Adrenal gland (tissue), 5 donors: ENCODE measurements around the gene TTI1.

Source experiments
- POLR2A ChIP-seq, 2 donors: fragments of 450-650 bp; IDR thresholded peaks; one replicate each; pipeline ENCODE4 v1.6.1; 2017; ENCODE audit warnings: antibody characterized with exemption in 2 of 2, mild to moderate bottlenecking in 2 of 2, moderate library complexity in 1 of 2
- TF ChIP-seq, protein P1 (sequence below), 6 experiments: fragments of 450-650 bp in 4 of 6; fragments of 200-600 bp in 2 of 6; sonication (generic) in 1 of 6; IDR thresholded peaks; 1 replicate in 5 of 6; 2 replicates in 1 of 6; pipeline versions ENCODE4 v1.5.1 to v1.8.0; 2016 to 2021; ENCODE audit warnings: antibody characterized with exemption in 6 of 6, mild to moderate bottlenecking in 2 of 6, moderate library complexity in 1 of 6
- donor health status: DM: no; HTN: no; CAD: no.

DNA sequence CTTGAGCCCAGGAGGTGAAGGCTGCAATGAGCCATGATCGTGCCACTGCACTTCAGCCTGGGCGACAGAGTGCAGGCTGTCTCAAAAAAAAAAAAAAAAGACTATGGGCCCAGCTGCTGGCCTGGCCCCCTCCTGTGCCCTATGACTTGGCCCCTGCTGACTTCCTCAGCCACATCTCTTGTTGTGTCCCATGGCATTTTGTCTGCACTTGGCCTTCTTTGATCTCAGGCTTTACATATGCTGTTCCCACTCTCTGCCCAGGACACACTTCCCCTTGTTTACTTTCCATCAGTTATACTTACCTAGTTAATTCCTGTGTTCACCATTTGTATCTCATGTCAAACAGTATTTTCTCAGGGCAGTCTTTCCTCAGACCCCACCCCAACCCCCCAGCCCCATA lies 44.8 kb upstream of the TTI1 start:
- TF ChIP-seq, protein P1, sequence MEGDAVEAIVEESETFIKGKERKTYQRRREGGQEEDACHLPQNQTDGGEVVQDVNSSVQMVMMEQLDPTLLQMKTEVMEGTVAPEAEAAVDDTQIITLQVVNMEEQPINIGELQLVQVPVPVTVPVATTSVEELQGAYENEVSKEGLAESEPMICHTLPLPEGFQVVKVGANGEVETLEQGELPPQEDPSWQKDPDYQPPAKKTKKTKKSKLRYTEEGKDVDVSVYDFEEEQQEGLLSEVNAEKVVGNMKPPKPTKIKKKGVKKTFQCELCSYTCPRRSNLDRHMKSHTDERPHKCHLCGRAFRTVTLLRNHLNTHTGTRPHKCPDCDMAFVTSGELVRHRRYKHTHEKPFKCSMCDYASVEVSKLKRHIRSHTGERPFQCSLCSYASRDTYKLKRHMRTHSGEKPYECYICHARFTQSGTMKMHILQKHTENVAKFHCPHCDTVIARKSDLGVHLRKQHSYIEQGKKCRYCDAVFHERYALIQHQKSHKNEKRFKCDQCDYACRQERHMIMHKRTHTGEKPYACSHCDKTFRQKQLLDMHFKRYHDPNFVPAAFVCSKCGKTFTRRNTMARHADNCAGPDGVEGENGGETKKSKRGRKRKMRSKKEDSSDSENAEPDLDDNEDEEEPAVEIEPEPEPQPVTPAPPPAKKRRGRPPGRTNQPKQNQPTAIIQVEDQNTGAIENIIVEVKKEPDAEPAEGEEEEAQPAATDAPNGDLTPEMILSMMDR (IDR thresholded peaks at IDR 0.05) = no peak
- no peak for TF ChIP-seq POLR2A (IDR thresholded peaks at IDR 0.05)
